Lower leg skin (tissue), 3 donors: Measurements from ENCODE around the gene CNTN4.

Experiments
- POLR2A ChIP-seq, 2 donors: fragments of 450-650 bp; IDR thresholded peaks; one replicate each; pipeline ENCODE4 v1.6.1; 2016 to 2017; ENCODE audit warnings: antibody characterized with exemption in 2 of 2, mild to moderate bottlenecking in 1 of 2, moderate library complexity in 1 of 2
- TF ChIP-seq, protein P1 (sequence below), 3 donors: fragments of 450-650 bp; IDR thresholded peaks; one replicate each; pipeline ENCODE4 v1.5.1; 2016; ENCODE audit warnings: antibody characterized with exemption in 3 of 3, mild to moderate bottlenecking in 3 of 3, moderate library complexity in 2 of 3

DNA sequence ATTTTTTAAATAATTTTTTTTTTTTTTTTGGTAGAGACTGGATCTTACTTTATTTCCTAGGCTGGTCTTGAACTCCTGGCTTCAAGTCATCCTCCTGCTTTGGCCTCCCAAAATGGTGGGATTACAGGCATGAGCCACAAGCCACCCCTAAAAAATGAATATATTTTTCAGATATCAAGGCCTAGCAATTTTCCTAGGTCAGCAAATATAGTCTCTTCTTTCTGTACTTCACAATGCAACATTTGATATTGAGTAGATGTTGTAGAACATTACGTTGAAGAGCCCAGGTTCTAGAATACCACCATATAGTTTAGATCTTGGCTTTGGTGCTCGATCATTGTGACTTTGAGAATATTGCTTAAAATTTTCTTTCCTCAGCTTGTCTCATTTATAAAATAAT, 437.9 kb downstream of the CNTN4 start:
- TF ChIP-seq, protein P1, sequence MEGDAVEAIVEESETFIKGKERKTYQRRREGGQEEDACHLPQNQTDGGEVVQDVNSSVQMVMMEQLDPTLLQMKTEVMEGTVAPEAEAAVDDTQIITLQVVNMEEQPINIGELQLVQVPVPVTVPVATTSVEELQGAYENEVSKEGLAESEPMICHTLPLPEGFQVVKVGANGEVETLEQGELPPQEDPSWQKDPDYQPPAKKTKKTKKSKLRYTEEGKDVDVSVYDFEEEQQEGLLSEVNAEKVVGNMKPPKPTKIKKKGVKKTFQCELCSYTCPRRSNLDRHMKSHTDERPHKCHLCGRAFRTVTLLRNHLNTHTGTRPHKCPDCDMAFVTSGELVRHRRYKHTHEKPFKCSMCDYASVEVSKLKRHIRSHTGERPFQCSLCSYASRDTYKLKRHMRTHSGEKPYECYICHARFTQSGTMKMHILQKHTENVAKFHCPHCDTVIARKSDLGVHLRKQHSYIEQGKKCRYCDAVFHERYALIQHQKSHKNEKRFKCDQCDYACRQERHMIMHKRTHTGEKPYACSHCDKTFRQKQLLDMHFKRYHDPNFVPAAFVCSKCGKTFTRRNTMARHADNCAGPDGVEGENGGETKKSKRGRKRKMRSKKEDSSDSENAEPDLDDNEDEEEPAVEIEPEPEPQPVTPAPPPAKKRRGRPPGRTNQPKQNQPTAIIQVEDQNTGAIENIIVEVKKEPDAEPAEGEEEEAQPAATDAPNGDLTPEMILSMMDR (IDR thresholded peaks at IDR 0.05), result no peak
- no peak for TF ChIP-seq POLR2A (IDR thresholded peaks at IDR 0.05)
